GM10248 (cell line): ENCODE measurements around the gene ANLN.

ENCODE experiments used
- CTCF ChIA-PET: fragments of 300-600 bp; sonication (Branson Sonifier 250); formaldehyde crosslinking; extraction: SDS; loops from one replicate; lab custom pipeline; 2021; ENCODE audit warnings: antibody characterized with exemption; lab: Yijun Ruan, JAX
- POLR2A ChIA-PET: fragments of 350-650 bp; sonication (Branson Sonifier 250); formaldehyde crosslinking; extraction: SDS; loops from one replicate; lab custom pipeline; 2020; ENCODE audit warnings: antibody characterized with exemption; lab: Yijun Ruan, JAX
- DNase-seq: peaks from one replicate; pipeline ENCODE4 v3.0.0; 2012; ENCODE audit errors: extremely low spot score
- TF ChIP-seq, protein P1 (sequence below): IDR thresholded peaks from 2 replicates; pipeline ENCODE4 v1.5.1; 2012; ENCODE audit warnings: mild to moderate bottlenecking, low read depth; ENCODE audit errors: extremely low read depth, missing control alignments, control extremely low read depth

ANLN gene

DNA sequence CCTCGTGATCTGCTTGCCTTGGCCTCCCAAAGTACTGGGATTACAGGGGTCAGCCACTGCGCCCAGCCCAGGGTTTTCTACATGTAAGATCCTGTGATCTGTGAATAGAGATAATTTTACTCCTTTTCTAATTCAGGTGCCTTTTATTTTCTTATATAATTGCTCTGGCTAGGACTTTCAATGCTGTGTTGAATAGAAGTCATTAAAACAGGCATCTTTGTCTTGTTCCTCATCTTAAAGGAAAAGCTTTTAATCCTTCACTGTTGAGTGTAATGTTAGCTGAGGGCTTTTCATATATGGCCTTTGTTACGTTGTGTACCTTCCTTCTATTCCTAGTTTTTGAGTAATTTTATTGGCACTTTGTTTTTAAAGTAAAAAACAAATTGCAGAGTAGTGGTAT lies 26.6 kb downstream of the ANLN start:
- TF ChIP-seq, protein P1, sequence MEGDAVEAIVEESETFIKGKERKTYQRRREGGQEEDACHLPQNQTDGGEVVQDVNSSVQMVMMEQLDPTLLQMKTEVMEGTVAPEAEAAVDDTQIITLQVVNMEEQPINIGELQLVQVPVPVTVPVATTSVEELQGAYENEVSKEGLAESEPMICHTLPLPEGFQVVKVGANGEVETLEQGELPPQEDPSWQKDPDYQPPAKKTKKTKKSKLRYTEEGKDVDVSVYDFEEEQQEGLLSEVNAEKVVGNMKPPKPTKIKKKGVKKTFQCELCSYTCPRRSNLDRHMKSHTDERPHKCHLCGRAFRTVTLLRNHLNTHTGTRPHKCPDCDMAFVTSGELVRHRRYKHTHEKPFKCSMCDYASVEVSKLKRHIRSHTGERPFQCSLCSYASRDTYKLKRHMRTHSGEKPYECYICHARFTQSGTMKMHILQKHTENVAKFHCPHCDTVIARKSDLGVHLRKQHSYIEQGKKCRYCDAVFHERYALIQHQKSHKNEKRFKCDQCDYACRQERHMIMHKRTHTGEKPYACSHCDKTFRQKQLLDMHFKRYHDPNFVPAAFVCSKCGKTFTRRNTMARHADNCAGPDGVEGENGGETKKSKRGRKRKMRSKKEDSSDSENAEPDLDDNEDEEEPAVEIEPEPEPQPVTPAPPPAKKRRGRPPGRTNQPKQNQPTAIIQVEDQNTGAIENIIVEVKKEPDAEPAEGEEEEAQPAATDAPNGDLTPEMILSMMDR: no peak
- CTCF ChIA-PET: interaction anchor here (1.0 kb wide), 1 partner anchor 10 kb away, joined by 3 read pairs; no protein-coding TSS in a partner anchor
- POLR2A ChIA-PET: no interaction called here
- no peak for DNase-seq

DNA sequence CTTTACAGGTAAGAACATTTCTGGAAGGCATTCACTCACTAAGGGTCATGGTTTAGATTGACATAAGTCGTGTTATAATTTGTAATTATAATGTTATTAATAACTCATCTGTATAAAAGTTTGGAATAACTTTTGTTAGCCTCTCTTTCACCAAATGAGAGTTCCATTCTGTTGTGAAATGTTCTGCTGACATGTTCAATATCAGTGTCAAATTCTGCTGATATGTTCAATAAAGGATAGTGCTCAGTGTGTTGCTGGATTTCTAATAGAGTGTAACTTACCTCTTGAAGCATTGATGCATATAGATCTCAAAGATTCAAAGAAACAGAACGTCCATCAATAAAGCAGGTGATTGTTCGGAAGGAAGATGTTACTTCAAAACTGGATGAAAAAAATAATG lies 30.6 kb downstream of the ANLN start:
- CTCF ChIA-PET: interaction anchor here (0.9 to 1.6 kb wide), 3 partner anchors 21 to 54 kb away, joined by 3 to 7 read pairs (median 5); a partner anchor contains a TSS

DNA sequence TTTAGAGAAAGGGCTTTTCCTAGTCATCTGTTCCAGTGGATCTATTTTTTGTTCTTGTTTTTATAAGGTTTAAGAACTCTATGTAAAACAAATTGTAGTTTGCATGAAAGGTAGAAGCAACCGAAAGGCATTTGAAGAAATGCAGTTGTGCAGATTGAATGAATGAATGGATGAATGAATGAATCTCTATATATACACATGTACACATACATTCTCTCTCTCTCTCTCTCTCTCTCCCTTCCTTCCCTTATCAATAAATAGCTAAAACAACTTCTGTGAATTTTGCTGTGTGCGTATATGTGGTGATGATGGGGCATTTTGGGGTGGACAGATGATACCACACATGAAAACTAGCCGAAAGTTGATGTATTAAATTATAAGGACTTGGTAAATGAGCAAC lies 32.4 kb downstream of the ANLN start:
- ChIA-PET POLR2A (no interaction called here), CTCF (interaction anchor here (0.7 to 1.7 kb wide), 3 partner anchors 19 to 55 kb away, joined by 3 to 5 read pairs (median 3); no protein-coding TSS in a partner anchor)
- TF ChIP-seq, protein P1: no peak
- DNase-seq: no peak

More for the DNA sequence above, 30.6 kb downstream of the ANLN start:
- DNase-seq: no peak
- POLR2A ChIA-PET: no interaction called here
- TF ChIP-seq, protein P1: no peak

DNA sequence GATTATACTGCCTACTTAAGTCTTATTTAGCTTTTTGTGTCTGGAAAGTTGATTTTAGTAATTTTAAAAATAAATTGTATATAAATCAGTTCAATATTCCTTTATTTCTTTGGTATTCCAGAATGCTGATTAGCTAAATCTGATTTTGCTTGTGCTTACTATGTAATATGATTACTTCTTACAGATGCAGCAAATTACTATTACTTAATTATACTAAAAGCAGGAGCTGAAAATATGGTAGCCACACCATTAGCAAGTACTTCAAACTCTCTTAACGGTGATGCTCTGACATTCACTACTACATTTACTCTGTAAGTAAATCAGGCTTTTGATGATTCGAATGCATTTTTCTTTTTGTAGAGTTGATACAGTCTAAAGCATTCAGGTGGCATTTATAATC lies 34.0 kb downstream of the ANLN start:
- POLR2A ChIA-PET: no interaction called here
- TF ChIP-seq, protein P1: no peak
- CTCF ChIA-PET: interaction anchor here (1.0 kb wide), 1 partner anchor 775 kb away, joined by 3 read pairs; no protein-coding TSS in a partner anchor
- no peak for DNase-seq

DNA sequence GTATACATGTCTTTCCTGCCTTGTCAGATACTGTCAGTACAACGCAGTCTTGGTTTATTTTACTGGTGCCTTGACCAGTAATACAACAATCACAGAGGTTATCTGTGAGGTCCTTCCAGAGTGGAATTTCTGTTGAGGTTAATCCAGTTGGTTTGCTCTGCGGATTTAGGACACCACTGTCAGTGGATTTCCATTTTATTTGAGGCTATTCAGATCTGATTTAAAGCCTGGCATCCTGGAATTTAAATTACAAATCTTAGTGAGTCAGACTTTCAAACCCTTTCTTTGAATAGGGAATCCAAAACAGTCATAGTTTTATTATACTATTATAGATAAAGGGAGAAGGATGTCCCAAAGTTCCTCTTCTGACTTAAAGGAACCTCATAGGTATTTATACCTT lies 40.5 kb downstream of the ANLN start:
- CTCF ChIA-PET: no interaction called here
- no peak for DNase-seq
- POLR2A ChIA-PET: no interaction called here
- TF ChIP-seq, protein P1: no peak

DNA sequence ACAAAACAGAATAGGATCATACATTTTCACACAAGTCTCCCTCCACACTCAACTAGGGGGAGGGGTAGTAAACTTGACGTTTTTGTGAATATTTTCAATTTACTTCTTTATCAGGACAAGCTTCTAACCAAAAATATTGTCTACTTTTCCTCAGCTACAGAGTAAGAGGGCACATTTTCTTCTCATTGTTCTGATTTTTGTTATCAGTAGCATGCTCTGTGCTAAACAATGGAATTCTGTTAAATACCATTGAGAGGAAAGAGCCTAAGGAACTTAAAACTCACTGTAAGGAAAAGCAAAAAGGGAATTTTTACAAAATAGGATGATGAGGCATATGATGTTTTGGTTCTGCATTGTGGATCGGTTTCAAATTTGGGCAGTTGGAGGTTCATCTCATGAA lies 41.2 kb downstream of the ANLN start:
- TF ChIP-seq, protein P1: no peak
- ChIA-PET POLR2A (no interaction called here), CTCF (no interaction called here)
- no peak for DNase-seq
